Transverse colon (tissue), 4 donors: ENCODE results near the gene LIPN. TPM values are rescaled to one million over a fixed set of nuclear protein-coding genes. Genes with fewer than 3 reads are reported as not detected.

ENCODE experiments used
- DNase-seq: peaks from one replicate; pipeline ENCODE4 v3.0.0-alpha.2; 2019
- H3K27ac ChIP-seq, 4 donors: fragments of 200-600 bp; sonication (generic); 2 replicates each; pipeline ENCODE4 v1.5.1; 2016 to 2018; ENCODE audit warnings: inconsistent platforms in 4 of 4
- H3K27me3 ChIP-seq: fragments of 200-600 bp; sonication (generic); 2 replicates; pipeline ENCODE4 v1.5.1; 2017; ENCODE audit warnings: inconsistent platforms
- H3K36me3 ChIP-seq, 4 donors: fragments of 200-600 bp; sonication (generic); 2 replicates each; pipeline ENCODE4 v1.5.1; 2017 to 2019; ENCODE audit warnings: inconsistent platforms in 4 of 4
- H3K4me1 ChIP-seq, 4 donors: fragments of 200-600 bp; sonication (generic); 2 replicates each; pipeline ENCODE4 v1.5.1; 2017 to 2020; ENCODE audit warnings: inconsistent platforms in 4 of 4
- H3K4me3 ChIP-seq, 4 donors: fragments of 200-600 bp; sonication (generic); 1 replicate in 1 of 4; 2 replicates in 3 of 4; pipeline versions ENCODE4 v1.5.1 to v1.6.1; 2017 to 2019; ENCODE audit warnings: inconsistent platforms in 4 of 4
- H3K9me3 ChIP-seq, 2 donors: fragments of 200-600 bp; sonication (generic); 2 replicates each; pipeline ENCODE4 v1.5.1; 2017 to 2019; ENCODE audit warnings: inconsistent platforms in 2 of 2
- CTCF ChIP-seq, 5 experiments: fragments of 200-600 bp in 3 of 5; fragments of 450-650 bp in 2 of 5; sonication (generic) in 3 of 5; IDR thresholded peaks; 1 replicate in 2 of 5; 2 replicates in 3 of 5; pipeline ENCODE4 v1.5.1; 2016 to 2017; ENCODE audit warnings: antibody characterized with exemption in 5 of 5, inconsistent platforms in 3 of 5, mild to moderate bottlenecking in 2 of 5, moderate library complexity in 1 of 5
- EP300 ChIP-seq: sonication (generic); formaldehyde crosslinking; IDR thresholded peaks from one replicate; pipeline ENCODE4 v1.6.1; 2017; ENCODE audit warnings: antibody characterized with exemption, low read depth
- POLR2A ChIP-seq: fragments of 450-650 bp; IDR thresholded peaks from one replicate; pipeline ENCODE4 v1.6.1; 2016; ENCODE audit warnings: antibody characterized with exemption, mild to moderate bottlenecking, moderate library complexity
- POLR2AphosphoS5 ChIP-seq, 3 donors: sonication (generic); formaldehyde crosslinking; IDR thresholded peaks; one replicate each; pipeline ENCODE4 v1.6.1; 2016; ENCODE audit warnings: antibody characterized with exemption in 3 of 3
- WGBS, 2 donors: methylation state at CpG; one replicate each; pipeline ENCODE4 v1.1.5; 2018; ENCODE audit warnings: low coverage in 1 of 2; 5-methylcytosine and 5-hydroxymethylcytosine counted together
- in situ Hi-C, 4 donors: fragments of 200-750 bp; cut with MboI; loops; one replicate each; pipeline versions ENCODE4 v1.15.0 to v1.15.1; 2017; ENCODE audit warnings: low sequenced_read_pairs in 3 of 4, low pct_ligation_motif_present in 1 of 4, low pct_unique_long_range_greater_than_20kb in 1 of 4
- intact Hi-C: fragments of 100-400 bp; cut with DNase I; formaldehyde crosslinking; loops from one replicate; pipeline ENCODE4 v1.15.1; 2023; ENCODE audit warnings: low total_unique reads
- total RNA-seq, 4 donors: library from RNA; depleted of rRNA; stranded (reverse); fragments of >200 nt; gene quantifications; one replicate each; pipeline ENCODE4 v1.1.0, GENCODE V29; 2016

LIPN gene
- total RNA-seq, 4 donors from 2014 or later: 0.48 TPM; not detected in 3

- Histone ChIP-seq H3K36me3 (no peaks in the 10 kb centered on the region), H3K4me1 (no peaks in the 10 kb centered on the region), H3K27ac (no peak overlapping the region), H3K9me3 (no peaks in the 10 kb centered on the region), H3K4me3 (no peak overlapping the region), H3K27me3 (no peaks in the 10 kb centered on the region)
- intact Hi-C loops: no loop called here
- in situ Hi-C loops: no loop called here
- 33 to 43% methylated on average over 1 of the region's 1 CpG for WGBS, 2 donors
- no peak for DNase-seq
- no peak for TF ChIP-seq CTCF (IDR thresholded peaks at IDR 0.05)
- no peak for TF ChIP-seq EP300
- TF ChIP-seq POLR2AphosphoS5 (IDR thresholded peaks at IDR 0.05): no peak
- no peak for TF ChIP-seq POLR2A
Observed at GRCh38 chr10:88763441-88763840, 3.6 kb downstream of the LIPN start.

- no peak for DNase-seq
- Histone ChIP-seq H3K9me3 (no peaks in the 10 kb centered on the region), H3K4me1 (no peaks in the 10 kb centered on the region), H3K36me3 (no peaks in the 10 kb centered on the region), H3K27me3 (no peaks in the 10 kb centered on the region), H3K4me3 (no peak overlapping the region), H3K27ac (no peak overlapping the region)
- in situ Hi-C loops (no loop called here), intact Hi-C loops (no loop called here)
- 82 to 89% methylated on average over 2 to 3 of the region's 3 CpGs for WGBS, 2 donors
- TF ChIP-seq EP300 (no peak), POLR2A (no peak), CTCF (IDR thresholded peaks at IDR 0.05) (no peak), POLR2AphosphoS5 (IDR thresholded peaks at IDR 0.05) (no peak)
Observed at GRCh38 chr10:88764110-88764509, 4.3 kb downstream of the LIPN start.

GRCh38 chr10:88765816-88766215, 6.0 kb downstream of the LIPN start:
- Histone ChIP-seq H3K4me1 (no peaks in the 10 kb centered on the region), H3K4me3 (no peak overlapping the region), H3K9me3 (no peaks in the 10 kb centered on the region), H3K27me3 (no peaks in the 10 kb centered on the region), H3K36me3 (no peaks in the 10 kb centered on the region), H3K27ac (no peak overlapping the region)
- TF ChIP-seq POLR2A (no peak), POLR2AphosphoS5 (IDR thresholded peaks at IDR 0.05) (no peak)
- in situ Hi-C loops (no loop called here), intact Hi-C loops (no loop called here)
- no peak for DNase-seq
- WGBS, 2 donors: 75 to 79% methylated on average over 1 of the region's 1 CpG

- peaks cover 2 to 3% of the 10 kb centered on the region in 2 donors for H3K9me3 ChIP-seq
- no peak overlapping the region for H3K27ac ChIP-seq
- no peak for TF ChIP-seq CTCF (IDR thresholded peaks at IDR 0.05)
- no peak for TF ChIP-seq POLR2AphosphoS5 (IDR thresholded peaks at IDR 0.05)
- no peak for TF ChIP-seq POLR2A
- no peak for TF ChIP-seq EP300
- no peak overlapping the region for H3K4me3 ChIP-seq
- H3K36me3 ChIP-seq: no peaks in the 10 kb centered on the region
- 54 to 64% methylated on average over 1 of the region's 1 CpG for WGBS, 2 donors
- H3K4me1 ChIP-seq: no peaks in the 10 kb centered on the region
- in situ Hi-C loops (no loop called here), intact Hi-C loops (no loop called here)
- H3K27me3 ChIP-seq: no peaks in the 10 kb centered on the region
- DNase-seq: no peak
Observed at GRCh38 chr10:88769384-88769783, 9.6 kb downstream of the LIPN start.

- no peaks in the 10 kb centered on the region for H3K27me3 ChIP-seq
- no peak overlapping the region for H3K27ac ChIP-seq
- no peaks in the 10 kb centered on the region for H3K9me3 ChIP-seq
- no peak overlapping the region for H3K4me3 ChIP-seq
- TF ChIP-seq POLR2AphosphoS5 (IDR thresholded peaks at IDR 0.05) (no peak), POLR2A (no peak), CTCF (IDR thresholded peaks at IDR 0.05) (no peak), EP300 (no peak)
- no peak for DNase-seq
- H3K36me3 ChIP-seq: no peaks in the 10 kb centered on the region
- intact Hi-C loops (no loop called here), in situ Hi-C loops (no loop called here)
- H3K4me1 ChIP-seq: no peaks in the 10 kb centered on the region
- WGBS, 2 donors: 73 to 81% methylated on average over 2 of the region's 2 CpGs
Observed at GRCh38 chr10:88781206-88781605, 21.4 kb downstream of the LIPN start.
